WTC11 (cell line): ENCODE measurements around the gene ADK. TPM values are rescaled to one million over a fixed set of nuclear protein-coding genes. Genes with fewer than 3 reads are reported as not detected.
A peak's percentile ranks its signal among the peaks of the same experiment; 100 is the strongest.
"Not testable (repeated sequence)": the region's sequence is repeated elsewhere in the genome, so short reads cannot be mapped to it uniquely, and the experiment has no call there.

ENCODE experiments used
- ATAC-seq: fragments of 200-7000 bp; cut with Tn5 transposase; 2 replicates; pipeline ENCODE4 v1.10.0; 2021; ENCODE audit warnings: mild to moderate bottlenecking, moderate library complexity
- CTCF ChIA-PET: fragments of 300-600 bp; sonication (Branson Sonifier 250); formaldehyde crosslinking; loops from one replicate; lab custom pipeline; 2021; ENCODE audit warnings: antibody characterized with exemption; lab: Charles Lee
- POLR2A ChIA-PET: fragments of 350-600 bp; sonication (Branson Sonifier 250); formaldehyde crosslinking; loops from one replicate; lab custom pipeline; 2021; ENCODE audit warnings: antibody characterized with exemption; lab: Charles Lee
- DNase-seq: peaks from one replicate; pipeline ENCODE4 v3.0.0; 2021; ENCODE audit warnings: low spot score
- H3K27ac Mint-ChIP-seq: 2 replicates; pipeline ENCODE4 v1.8.0; 2021; ENCODE audit warnings: mixed read lengths
- H3K27me3 Mint-ChIP-seq: 2 replicates; pipeline ENCODE4 v1.8.0; 2021; ENCODE audit warnings: low read depth, mild to moderate bottlenecking, moderate library complexity, mixed read lengths
- H3K36me3 Mint-ChIP-seq: 2 replicates; pipeline ENCODE4 v1.8.0; 2021; ENCODE audit warnings: mixed read lengths
- H3K4me1 Mint-ChIP-seq: 2 replicates; pipeline ENCODE4 v1.8.0; 2022; ENCODE audit warnings: mixed read lengths
- H3K4me3 Mint-ChIP-seq: 2 replicates; pipeline ENCODE4 v1.8.0; 2021; ENCODE audit warnings: mild to moderate bottlenecking, moderate library complexity, mixed read lengths
- H3K9me3 Mint-ChIP-seq: 2 replicates; pipeline ENCODE4 v1.8.0; 2021; ENCODE audit warnings: mixed read lengths
- ARID4B ChIP-seq: sonication (generic); formaldehyde crosslinking; IDR thresholded peaks from 2 replicates; pipeline ENCODE4 v1.8.0; 2023; ENCODE audit warnings: missing genetic modification reagents, mild to moderate bottlenecking, borderline replicate concordance
- CBFB ChIP-seq: sonication (generic); formaldehyde crosslinking; IDR thresholded peaks from 2 replicates; pipeline ENCODE4 v1.8.1; 2022; ENCODE audit warnings: mild to moderate bottlenecking, low read depth, missing genetic modification reagents
- CREM ChIP-seq: sonication (generic); formaldehyde crosslinking; IDR thresholded peaks from 2 replicates; pipeline ENCODE4 v1.8.1; 2022; ENCODE audit warnings: mild to moderate bottlenecking, missing genetic modification reagents, moderate library complexity
- ELF4 ChIP-seq: sonication (generic); formaldehyde crosslinking; IDR thresholded peaks from 2 replicates; pipeline ENCODE4 v1.8.1; 2022; ENCODE audit warnings: low read depth, mild to moderate bottlenecking, moderate library complexity, missing genetic modification reagents
- ESRRA ChIP-seq: sonication (generic); formaldehyde crosslinking; IDR thresholded peaks from 2 replicates; pipeline ENCODE4 v1.8.1; 2022; ENCODE audit warnings: mild to moderate bottlenecking, missing genetic modification reagents, borderline replicate concordance
- ETV6 ChIP-seq: sonication (generic); formaldehyde crosslinking; IDR thresholded peaks from 2 replicates; pipeline ENCODE4 v1.8.1; 2022; ENCODE audit warnings: mild to moderate bottlenecking, missing genetic modification reagents
- GABPB1 ChIP-seq: sonication (generic); formaldehyde crosslinking; IDR thresholded peaks from 2 replicates; pipeline ENCODE4 v1.8.1; 2023; ENCODE audit warnings: mild to moderate bottlenecking, missing genetic modification reagents
- JAZF1 ChIP-seq: fragments of 250-450 bp; sonication (Bioruptor Pico); IDR thresholded peaks from 2 replicates; pipeline ENCODE4 v1.9.0; 2021; ENCODE audit warnings: moderate library complexity, mild to moderate bottlenecking, inconsistent platforms
- KAT7 ChIP-seq: sonication (generic); formaldehyde crosslinking; IDR thresholded peaks from 2 replicates; pipeline ENCODE4 v1.8.1; 2023; ENCODE audit warnings: missing genetic modification reagents, mild to moderate bottlenecking, borderline replicate concordance
- MAX ChIP-seq: sonication (generic); formaldehyde crosslinking; IDR thresholded peaks from 2 replicates; pipeline ENCODE4 v1.8.0; 2022; ENCODE audit warnings: mild to moderate bottlenecking, missing genetic modification reagents
- NFATC4 ChIP-seq: fragments of 250-450 bp; sonication (Bioruptor Pico); IDR thresholded peaks from 2 replicates; pipeline ENCODE4 v1.9.0; 2021; ENCODE audit warnings: mild to moderate bottlenecking
- NR1H2 ChIP-seq: sonication (generic); formaldehyde crosslinking; IDR thresholded peaks from 2 replicates; pipeline ENCODE4 v1.9.0; 2021; ENCODE audit warnings: mild to moderate bottlenecking, moderate library complexity, missing genetic modification reagents
- NR2C2 ChIP-seq: sonication (generic); formaldehyde crosslinking; IDR thresholded peaks from 2 replicates; pipeline ENCODE4 v1.8.0; 2022; ENCODE audit warnings: mild to moderate bottlenecking, missing genetic modification reagents
- NR3C1 ChIP-seq: sonication (generic); formaldehyde crosslinking; conservative IDR thresholded peaks from 2 replicates; pipeline ENCODE4 v1.8.1; 2023; ENCODE audit warnings: low read depth, mild to moderate bottlenecking, missing genetic modification reagents
- STAT6 ChIP-seq: sonication (generic); formaldehyde crosslinking; conservative IDR thresholded peaks from 2 replicates; pipeline ENCODE4 v1.8.1; 2023; ENCODE audit warnings: mild to moderate bottlenecking, low read depth, missing genetic modification reagents, moderate library complexity
- ZNF219 ChIP-seq: sonication (generic); formaldehyde crosslinking; IDR thresholded peaks from 2 replicates; pipeline ENCODE4 v1.8.0; 2023; ENCODE audit warnings: missing genetic modification reagents, mild to moderate bottlenecking, borderline replicate concordance
- ZNF263 ChIP-seq: sonication (generic); formaldehyde crosslinking; IDR thresholded peaks from 2 replicates; pipeline ENCODE4 v1.8.1; 2022; ENCODE audit warnings: low read depth, mild to moderate bottlenecking, moderate library complexity, missing genetic modification reagents
- ZNF396 ChIP-seq: fragments of 250-450 bp; sonication (Bioruptor Pico); IDR thresholded peaks from 2 replicates; pipeline ENCODE4 v1.8.0; 2021; ENCODE audit warnings: mild to moderate bottlenecking, moderate library complexity, borderline replicate concordance
- ZNF671 ChIP-seq: fragments of 250-450 bp; sonication (Bioruptor Pico); IDR thresholded peaks from 2 replicates; pipeline ENCODE4 v1.8.0; 2021; ENCODE audit warnings: mild to moderate bottlenecking
- total RNA-seq: library from RNA; stranded (reverse); gene quantifications from 3 replicates; pipeline ENCODE4 v1.2.3, GENCODE V29; 2021
- TF ChIP-seq, protein P1 (sequence below): sonication (generic); formaldehyde crosslinking; IDR thresholded peaks from 2 replicates; pipeline ENCODE4 v1.8.1; 2022; ENCODE audit warnings: missing genetic modification reagents, borderline replicate concordance
- TF ChIP-seq, protein P2 (sequence below): sonication (generic); formaldehyde crosslinking; IDR thresholded peaks from 2 replicates; pipeline ENCODE4 v1.8.1; 2022; ENCODE audit warnings: mild to moderate bottlenecking, missing genetic modification reagents, moderate library complexity, borderline replicate concordance

Gene ADK
- total RNA-seq, 1 experiment from 2014 or later = 32.7 TPM

- Mint-ChIP-seq H3K27ac (peak overlapping the region; percentile 14; the same call in 1 of the 2 replicates), H3K9me3 (no peaks in the 10 kb centered on the region), H3K4me1 (peaks cover 19% of the 10 kb centered on the region), H3K4me3 (no peak overlapping the region), H3K36me3 (no peaks in the 10 kb centered on the region), H3K27me3 (no peaks in the 10 kb centered on the region)
- POLR2A ChIA-PET = no interaction called here
- CTCF ChIA-PET = no interaction called here
- DNase-seq (no peak), ATAC-seq (no peak)
- TF ChIP-seq, protein P1, sequence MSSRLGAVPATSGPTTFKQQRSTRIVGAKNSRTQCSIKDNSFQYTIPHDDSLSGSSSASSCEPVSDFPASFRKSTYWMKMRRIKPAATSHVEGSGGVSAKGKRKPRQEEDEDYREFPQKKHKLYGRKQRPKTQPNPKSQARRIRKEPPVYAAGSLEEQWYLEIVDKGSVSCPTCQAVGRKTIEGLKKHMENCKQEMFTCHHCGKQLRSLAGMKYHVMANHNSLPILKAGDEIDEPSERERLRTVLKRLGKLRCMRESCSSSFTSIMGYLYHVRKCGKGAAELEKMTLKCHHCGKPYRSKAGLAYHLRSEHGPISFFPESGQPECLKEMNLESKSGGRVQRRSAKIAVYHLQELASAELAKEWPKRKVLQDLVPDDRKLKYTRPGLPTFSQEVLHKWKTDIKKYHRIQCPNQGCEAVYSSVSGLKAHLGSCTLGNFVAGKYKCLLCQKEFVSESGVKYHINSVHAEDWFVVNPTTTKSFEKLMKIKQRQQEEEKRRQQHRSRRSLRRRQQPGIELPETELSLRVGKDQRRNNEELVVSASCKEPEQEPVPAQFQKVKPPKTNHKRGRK (CRISPR knock-in tag) = no peak
Observed at GRCh38 chr10:74523199-74523598, 372.2 kb downstream of the ADK start.

DNA sequence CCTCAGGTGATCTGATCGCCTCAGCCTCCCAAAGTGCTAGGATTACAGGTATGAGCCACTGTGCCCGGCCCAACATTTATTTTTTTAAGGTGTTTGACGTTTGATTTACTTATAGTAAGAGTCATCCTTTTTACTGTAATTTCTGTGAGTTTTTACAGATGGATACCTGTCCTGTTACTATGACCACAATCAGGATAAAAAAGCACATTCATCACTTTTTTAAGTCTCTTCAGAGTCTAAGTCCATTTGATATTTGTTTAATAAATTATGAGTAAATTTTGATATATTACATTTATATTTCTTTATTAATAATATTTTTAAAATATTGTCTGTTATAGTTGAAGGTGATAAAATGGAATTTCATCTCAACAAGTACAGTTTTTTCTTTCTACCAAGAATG, 374.9 kb downstream of the ADK start:
- Mint-ChIP-seq H3K4me3 (no peak overlapping the region), H3K27me3 (no peaks in the 10 kb centered on the region), H3K9me3 (no peaks in the 10 kb centered on the region), H3K36me3 (no peaks in the 10 kb centered on the region), H3K4me1 (peaks cover 19% of the 10 kb centered on the region), H3K27ac (no peak overlapping the region)
- no peak for ATAC-seq
- TF ChIP-seq ETV6 (CRISPR knock-in tag) = no peak
- TF ChIP-seq NR1H2 (CRISPR knock-in tag) = no peak
- no peak for TF ChIP-seq ZNF396 (CRISPR knock-in tag)
- TF ChIP-seq ZNF219 (CRISPR knock-in tag) = no peak
- TF ChIP-seq JAZF1 (CRISPR knock-in tag) = no peak
- TF ChIP-seq NR3C1 (CRISPR knock-in tag) = no peak
- no peak for TF ChIP-seq ZNF263 (CRISPR knock-in tag)
- TF ChIP-seq ESRRA (CRISPR knock-in tag) = no peak
- no peak for TF ChIP-seq ELF4
- TF ChIP-seq NR2C2 (CRISPR knock-in tag) = no peak
- no peak for TF ChIP-seq GABPB1 (CRISPR knock-in tag)
- TF ChIP-seq KAT7 = no peak
- TF ChIP-seq CREM = no peak
- TF ChIP-seq ARID4B = no peak
- no peak for TF ChIP-seq MAX (CRISPR knock-in tag)
- no peak for TF ChIP-seq ZNF671 (CRISPR knock-in tag)
- TF ChIP-seq CBFB = no peak
- TF ChIP-seq, protein P2, sequence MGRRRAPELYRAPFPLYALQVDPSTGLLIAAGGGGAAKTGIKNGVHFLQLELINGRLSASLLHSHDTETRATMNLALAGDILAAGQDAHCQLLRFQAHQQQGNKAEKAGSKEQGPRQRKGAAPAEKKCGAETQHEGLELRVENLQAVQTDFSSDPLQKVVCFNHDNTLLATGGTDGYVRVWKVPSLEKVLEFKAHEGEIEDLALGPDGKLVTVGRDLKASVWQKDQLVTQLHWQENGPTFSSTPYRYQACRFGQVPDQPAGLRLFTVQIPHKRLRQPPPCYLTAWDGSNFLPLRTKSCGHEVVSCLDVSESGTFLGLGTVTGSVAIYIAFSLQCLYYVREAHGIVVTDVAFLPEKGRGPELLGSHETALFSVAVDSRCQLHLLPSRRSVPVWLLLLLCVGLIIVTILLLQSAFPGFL (CRISPR knock-in tag) = no peak
- TF ChIP-seq NFATC4 = no peak
- TF ChIP-seq STAT6 = no peak
- ChIA-PET CTCF (no interaction called here), POLR2A (no interaction called here)
- no peak for DNase-seq

DNA sequence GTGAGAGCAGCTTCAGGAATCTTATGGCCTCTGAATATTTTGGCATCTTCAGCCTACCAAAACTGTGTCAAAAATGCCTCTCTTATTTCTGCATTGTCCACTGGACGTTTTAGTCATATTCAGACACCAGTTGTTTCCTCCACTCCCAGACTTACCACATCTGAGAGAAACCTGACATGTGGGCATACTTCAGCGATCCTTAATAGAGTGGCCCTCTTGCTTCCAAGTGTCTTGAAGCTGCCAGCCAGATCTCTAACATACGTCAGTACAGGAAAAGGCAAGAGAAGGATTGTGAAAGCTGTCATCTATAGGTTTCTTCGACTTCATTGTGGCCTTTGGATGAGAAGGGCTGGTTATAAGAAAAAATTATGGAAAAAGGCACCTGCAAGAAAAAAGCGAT, 376.6 kb downstream of the ADK start:
- H3K27me3 Mint-ChIP-seq, H3K4me1 Mint-ChIP-seq, DNase-seq, H3K36me3 Mint-ChIP-seq, CTCF ChIA-PET, H3K27ac Mint-ChIP-seq, H3K9me3 Mint-ChIP-seq, ATAC-seq, POLR2A ChIA-PET, H3K4me3 Mint-ChIP-seq: not testable (repeated sequence)
